Body of pancreas (tissue), 4 donors: ENCODE measurements around the gene CHCHD3. TPM values are rescaled to one million over a fixed set of nuclear protein-coding genes. Genes with fewer than 3 reads are reported as not detected.

Experiments
- ATAC-seq: fragments of 150-250 bp; one replicate; pipeline ENCODE4 v1.9.1; 2016
- DNase-seq, 4 donors: peaks; one replicate each; pipeline ENCODE4 v3.0.0-alpha.2; 2019
- H3K27ac ChIP-seq, 4 donors: fragments of 200-600 bp; sonication (generic); 1 replicate in 3 of 4; 2 replicates in 1 of 4; pipeline versions ENCODE4 v1.5.1 to v1.6.1; 2016 to 2019; ENCODE audit warnings: mild to moderate bottlenecking in 1 of 4, mixed read lengths in 1 of 4, moderate library complexity in 1 of 4
- H3K27me3 ChIP-seq, 2 donors: fragments of 200-600 bp; sonication (generic); one replicate each; pipeline ENCODE4 v1.6.0; 2016; ENCODE audit warnings: mild to moderate bottlenecking in 1 of 2
- H3K36me3 ChIP-seq, 2 donors: fragments of 200-600 bp; sonication (generic); replicated peaks in 1 of 2; 2 replicates each; pipeline ENCODE4 v1.5.1; 2016; ENCODE audit warnings: low read depth in 2 of 2; ENCODE audit not compliant: insufficient read depth in 1 of 2
- H3K4me1 ChIP-seq: fragments of 200-600 bp; sonication (generic); one replicate; pipeline ENCODE4 v1.6.0; 2016
- H3K4me3 ChIP-seq, 2 donors: fragments of 200-600 bp; sonication (generic); 1 replicate in 1 of 2; 2 replicates in 1 of 2; pipeline ENCODE4 v1.5.1; 2016 to 2019
- H3K9me3 ChIP-seq, 3 donors: fragments of 200-600 bp; sonication (generic); 1 replicate in 2 of 3; 2 replicates in 1 of 3; pipeline ENCODE4 v1.5.1; 2016
- CTCF ChIP-seq, 7 experiments: fragments of 450-650 bp in 4 of 7; fragments of 200-600 bp in 3 of 7; sonication (generic) in 3 of 7; IDR thresholded peaks; one replicate each; pipeline ENCODE4 v1.5.1; 2016 to 2019; ENCODE audit warnings: antibody characterized with exemption in 7 of 7
- POLR2A ChIP-seq, 3 donors: fragments of 450-650 bp; IDR thresholded peaks; one replicate each; pipeline ENCODE4 v1.6.1; 2016; ENCODE audit warnings: antibody characterized with exemption in 3 of 3, mild to moderate bottlenecking in 2 of 3
- WGBS, 2 donors: methylation state at CpG; one replicate each; pipeline ENCODE4 v1.1.5; 2017; 5-methylcytosine and 5-hydroxymethylcytosine counted together
- intact Hi-C: fragments of 100-400 bp; cut with DNase I; formaldehyde crosslinking; loops from one replicate; pipeline ENCODE4 v1.15.1; 2023
- total RNA-seq, 2 donors: library from RNA; depleted of rRNA; stranded (reverse); fragments of >200 nt; gene quantifications; one replicate each; pipeline ENCODE4 v1.1.0, GENCODE V29; 2016

Gene CHCHD3
- total RNA-seq, 2 donors from 2014 or later: 24.4 to 32.6 TPM

GRCh38 chr7:132937286-132937685 is 144.6 kb downstream of the CHCHD3 start:
- H3K4me1 ChIP-seq: no peaks in the 10 kb centered on the region
- no peak overlapping the region for H3K27ac ChIP-seq
- DNase-seq: no peak
- intact Hi-C loops: no loop called here
- H3K9me3 ChIP-seq: no peaks in the 10 kb centered on the region
- no peak for ATAC-seq
- H3K4me3 ChIP-seq: no peak overlapping the region
- H3K36me3 ChIP-seq: no peaks in the 10 kb centered on the region
- TF ChIP-seq POLR2A (IDR thresholded peaks at IDR 0.05) (no peak), CTCF (IDR thresholded peaks at IDR 0.05) (no peak)
- no peaks in the 10 kb centered on the region for H3K27me3 ChIP-seq

- no peaks in the 10 kb centered on the region for H3K4me1 ChIP-seq
- intact Hi-C loops: no loop called here
- no peaks in the 10 kb centered on the region for H3K9me3 ChIP-seq
- ATAC-seq (no peak), DNase-seq (no peak)
- no peak for TF ChIP-seq CTCF (IDR thresholded peaks at IDR 0.05)
- no peak for TF ChIP-seq POLR2A (IDR thresholded peaks at IDR 0.05)
- no peaks in the 10 kb centered on the region for H3K36me3 ChIP-seq
- WGBS, 2 donors: 89 to 100% methylated on average over 1 of the region's 1 CpG
- no peak overlapping the region for H3K4me3 ChIP-seq
- no peaks in the 10 kb centered on the region for H3K27me3 ChIP-seq
- no peak overlapping the region for H3K27ac ChIP-seq
Measured at GRCh38 chr7:132935608-132936007, 146.3 kb downstream of the CHCHD3 start.

GRCh38 chr7:132934017-132934416 is 147.9 kb downstream of the CHCHD3 start:
- no peak for ATAC-seq
- H3K27ac ChIP-seq: no peak overlapping the region
- H3K4me1 ChIP-seq: no peaks in the 10 kb centered on the region
- TF ChIP-seq CTCF (IDR thresholded peaks at IDR 0.05) (no peak), POLR2A (IDR thresholded peaks at IDR 0.05) (no peak)
- no peaks in the 10 kb centered on the region for H3K27me3 ChIP-seq
- H3K36me3 ChIP-seq: no peaks in the 10 kb centered on the region
- no peak for DNase-seq
- H3K9me3 ChIP-seq: no peaks in the 10 kb centered on the region
- intact Hi-C loops: no loop called here
- WGBS, 2 donors: 97 to 100% methylated on average over 2 of the region's 2 CpGs
- no peak overlapping the region for H3K4me3 ChIP-seq

- intact Hi-C loops: no loop called here
- whole genome bisulfite sequencing, 2 donors: 75 to 87% methylated on average over 4 of the region's 4 CpGs
- H3K4me1 ChIP-seq: no peaks in the 10 kb centered on the region
- no peaks in the 10 kb centered on the region for H3K27me3 ChIP-seq
- H3K9me3 ChIP-seq: no peaks in the 10 kb centered on the region
- ATAC-seq: peak; percentile 30
- H3K36me3 ChIP-seq: no peaks in the 10 kb centered on the region
- no peak overlapping the region for H3K4me3 ChIP-seq
- no peak for DNase-seq
- H3K27ac ChIP-seq: no peak overlapping the region
- TF ChIP-seq CTCF (IDR thresholded peaks at IDR 0.05): no peak
Measured at GRCh38 chr7:132933072-132933458, 148.8 kb downstream of the CHCHD3 start.

GRCh38 chr7:132932296-132933071 is 149.4 kb downstream of the CHCHD3 start:
- no peaks in the 10 kb centered on the region for H3K9me3 ChIP-seq
- no peak for DNase-seq
- 92 to 93% methylated on average over 7 of the region's 7 CpGs for WGBS, 2 donors
- H3K36me3 ChIP-seq: no peaks in the 10 kb centered on the region
- no peak overlapping the region for H3K27ac ChIP-seq
- ATAC-seq: no peak
- intact Hi-C loops: no loop called here
- no peaks in the 10 kb centered on the region for H3K4me1 ChIP-seq
- no peaks in the 10 kb centered on the region for H3K27me3 ChIP-seq
- H3K4me3 ChIP-seq: no peak overlapping the region
- TF ChIP-seq POLR2A (IDR thresholded peaks at IDR 0.05) (no peak), CTCF (IDR thresholded peaks at IDR 0.05) (no peak)
